ENCODE results near the gene MMP14.
"Not testable (repeated sequence)": the region's sequence is repeated elsewhere in the genome, so short reads cannot be mapped to it uniquely, and the experiment has no call there.

The MMP14 gene

GRCh38 chr14:22852599-22852939, 16.2 kb downstream of the MMP14 start:
- no peak overlapping the region for H3K4me3 ChIP-seq (replicated peaks; ENCODE audit: low read depth, low read length)
- TF ChIP-seq CTCF (IDR thresholded peaks at IDR 0.05; ENCODE audit: low read depth, low read length, missing control alignments) = no peak
- DNase-seq (ENCODE audit: extremely low read depth, low read depth) = no peak

DNA sequence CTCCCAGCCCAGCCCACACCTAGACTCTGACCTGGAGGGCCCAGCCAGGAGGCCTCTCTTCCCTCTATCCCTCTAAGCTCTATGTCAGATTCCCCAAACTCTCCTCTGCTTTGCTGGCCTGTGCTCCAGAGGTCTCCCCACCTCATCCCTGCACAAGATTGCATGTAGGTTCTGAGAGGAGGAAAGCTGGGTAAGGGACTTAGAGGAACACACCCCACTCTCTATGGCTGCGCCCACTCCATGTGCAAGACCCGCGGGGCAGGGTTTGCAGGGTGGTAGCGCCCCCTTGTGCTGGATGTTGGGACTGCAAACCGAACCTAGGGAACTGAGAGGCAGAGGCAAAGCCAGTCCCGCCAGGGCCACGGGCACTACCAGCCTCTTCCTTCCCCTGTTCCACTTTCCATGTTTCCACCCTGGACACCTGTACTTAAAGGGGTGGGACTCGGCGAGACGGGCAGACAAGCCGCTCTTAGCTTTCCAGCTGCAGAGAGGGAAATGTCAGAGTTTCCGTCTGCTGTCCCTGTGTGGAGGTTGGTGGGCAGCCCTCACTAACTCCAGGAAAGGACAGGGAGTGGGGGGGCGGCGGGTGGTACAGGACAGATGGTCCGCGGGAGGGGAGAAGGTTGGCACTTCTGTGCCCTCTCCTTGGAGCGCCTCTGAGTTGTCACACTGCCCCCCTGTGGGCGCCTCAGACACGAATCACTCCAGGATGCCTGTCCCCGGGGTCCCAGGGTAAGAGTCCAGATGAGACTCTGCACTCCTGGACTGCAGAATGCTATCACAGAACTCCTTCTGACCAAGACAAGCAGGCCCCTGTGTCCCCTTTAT, 16.8 kb downstream of the MMP14 start:
- H3K4me3 ChIP-seq (replicated peaks; ENCODE audit: low read depth, low read length) = peak overlapping the region; percentile 27
- DNase-seq (ENCODE audit: extremely low read depth, low read depth) = no peak
- TF ChIP-seq CTCF (IDR thresholded peaks at IDR 0.05; ENCODE audit: low read depth, low read length, missing control alignments) = peak; percentile 81

DNA sequence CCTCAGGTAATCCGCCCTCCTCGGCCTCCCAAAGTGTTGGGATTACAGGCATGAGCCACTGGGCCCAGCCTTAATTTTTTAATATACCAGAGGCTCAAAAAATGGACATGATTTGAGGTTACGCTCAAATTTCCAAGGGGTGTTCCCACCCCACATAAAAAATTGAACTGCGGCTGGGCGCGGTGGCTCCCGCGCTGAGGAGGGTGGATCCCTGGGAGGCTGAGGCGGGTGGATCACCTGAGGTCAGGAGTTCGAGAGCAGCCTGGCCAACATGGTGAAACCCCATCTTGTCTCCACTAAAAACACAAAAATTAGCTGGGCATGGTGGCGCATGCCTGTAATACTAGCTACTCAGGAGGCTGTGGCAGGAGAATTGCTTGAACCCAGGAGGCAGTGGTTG, 17.9 kb downstream of the MMP14 start:
- not testable (repeated sequence) for DNase-seq (ENCODE audit: extremely low read depth, low read depth); H3K4me3 ChIP-seq (replicated peaks; ENCODE audit: low read depth, low read length)

DNA sequence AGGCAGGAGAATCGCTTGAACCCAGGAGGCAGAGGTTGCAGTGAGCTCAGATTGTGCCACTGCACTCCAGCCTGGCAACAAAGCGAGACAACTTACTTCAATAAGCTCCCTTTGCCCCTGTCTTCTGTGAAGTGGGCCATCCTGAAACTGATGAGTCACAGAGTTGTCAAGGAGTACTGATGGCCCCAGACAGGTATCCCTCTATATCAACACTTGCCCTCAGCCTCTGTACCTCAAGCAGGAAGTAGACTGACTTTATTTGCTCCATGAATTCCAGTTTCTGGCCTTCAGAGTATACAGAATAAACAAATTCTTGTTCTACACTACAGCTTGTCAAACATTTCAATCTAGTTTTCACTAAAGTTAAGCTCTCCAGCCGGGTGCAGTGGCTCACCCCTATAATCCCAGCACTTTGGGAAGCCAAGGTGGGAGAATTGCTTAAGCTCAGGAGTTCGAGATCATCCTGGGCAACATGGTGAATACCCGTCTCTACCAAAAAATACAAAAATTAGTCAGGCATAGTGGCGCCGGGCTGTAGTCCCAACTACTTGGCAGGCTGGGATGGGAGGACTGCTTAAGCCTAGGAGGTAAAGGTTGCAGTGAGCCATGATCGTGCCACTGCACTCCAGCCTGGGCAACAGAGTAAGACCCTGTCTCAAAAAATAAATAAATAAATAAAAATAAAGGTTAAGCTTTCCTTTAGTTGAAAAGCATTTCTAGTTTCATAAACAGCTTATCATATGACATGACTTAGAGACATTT, 18.8 kb downstream of the MMP14 start:
- no peak for DNase-seq (ENCODE audit: extremely low read depth, low read depth)
- H3K4me3 ChIP-seq (replicated peaks; ENCODE audit: low read depth, low read length) = no peak overlapping the region
- TF ChIP-seq CTCF (IDR thresholded peaks at IDR 0.05; ENCODE audit: low read depth, low read length, missing control alignments) = no peak

GRCh38 chr14:22856428-22856827, 20.0 kb downstream of the MMP14 start:
- DNase-seq (ENCODE audit: extremely low read depth, low read depth) = no peak
- H3K4me3 ChIP-seq (replicated peaks; ENCODE audit: low read depth, low read length) = no peak overlapping the region
- no peak for TF ChIP-seq CTCF (IDR thresholded peaks at IDR 0.05; ENCODE audit: low read depth, low read length, missing control alignments)

- DNase-seq (ENCODE audit: extremely low read depth, low read depth); H3K4me3 ChIP-seq (replicated peaks; ENCODE audit: low read depth, low read length): not testable (repeated sequence)
These were observed 24.0 kb downstream of the MMP14 start for GRCh38 chr14:22860377-22860776.

DNA sequence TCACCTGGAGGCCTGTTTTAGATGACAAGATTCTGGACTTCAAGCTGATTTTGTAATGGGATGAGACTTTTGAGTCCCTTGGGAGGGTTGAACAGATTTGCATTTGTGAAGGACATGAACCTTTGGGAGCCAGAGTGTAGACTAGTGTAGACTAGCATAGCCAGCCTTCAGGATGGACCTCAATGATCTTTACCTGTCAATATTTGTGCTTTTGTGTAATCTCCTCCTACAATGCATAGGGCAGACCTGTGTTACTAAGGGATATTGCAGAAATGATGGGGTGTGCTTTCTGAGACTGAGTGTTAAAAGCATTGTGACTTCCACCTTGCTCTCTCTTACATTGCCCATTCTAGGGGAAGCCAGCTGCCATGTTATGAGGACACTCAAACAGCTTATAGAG, 25.3 kb downstream of the MMP14 start:
- DNase-seq (ENCODE audit: extremely low read depth, low read depth) = no peak
- TF ChIP-seq CTCF (IDR thresholded peaks at IDR 0.05; ENCODE audit: low read depth, low read length, missing control alignments) = no peak
- no peak overlapping the region for H3K4me3 ChIP-seq (replicated peaks; ENCODE audit: low read depth, low read length)

Measured in HFF-Myc (cell line).